GM12864 (cell line): ENCODE data around the gene IRX1.

Experiments used
- DNase-seq: peaks from one replicate; pipeline ENCODE4 v3.0.0-alpha.2; 2011; ENCODE audit warnings: low read depth
- H3K4me3 ChIP-seq: 2 replicates; pipeline ENCODE4 v1.5.1; 2011; ENCODE audit warnings: mild to moderate bottlenecking, low read depth, low read length, control low read depth
- CTCF ChIP-seq: IDR thresholded peaks from 2 replicates; pipeline ENCODE4 v1.5.1; 2011; ENCODE audit warnings: low read depth, mild to moderate bottlenecking, moderate library complexity, low read length, control low read depth, inconsistent platforms; ENCODE audit errors: missing control alignments

Gene IRX1

GRCh38 chr5:3625626-3626025 lies 30.0 kb downstream of the IRX1 start:
- no peak for TF ChIP-seq CTCF
- no peak overlapping the region for H3K4me3 ChIP-seq
- DNase-seq = no peak

DNA sequence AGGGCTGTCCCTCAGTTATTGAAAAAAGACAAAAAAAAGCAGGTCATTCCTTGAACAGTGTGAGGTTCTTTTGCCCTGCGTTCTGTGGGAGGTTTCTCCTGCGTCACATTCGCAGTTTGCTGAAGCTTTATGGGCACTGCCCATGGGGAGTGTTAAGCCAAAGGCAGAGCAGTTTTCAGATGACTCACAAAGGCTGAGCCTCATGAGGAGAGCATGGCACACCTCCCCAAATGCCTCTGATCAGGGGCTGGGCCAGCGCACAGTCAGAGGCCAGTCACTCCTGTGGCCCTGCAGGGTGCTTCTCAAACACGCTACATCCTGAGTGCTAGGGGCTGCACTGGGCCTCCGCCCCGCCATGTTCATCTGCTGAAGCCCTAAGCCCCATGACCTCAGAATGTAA lies 38.4 kb downstream of the IRX1 start:
- TF ChIP-seq CTCF = no peak
- H3K4me3 ChIP-seq = no peak overlapping the region
- DNase-seq = no peak

GRCh38 chr5:3639175-3639574 lies 43.5 kb downstream of the IRX1 start:
- TF ChIP-seq CTCF = no peak
- H3K4me3 ChIP-seq = no peak overlapping the region
- no peak for DNase-seq

DNA sequence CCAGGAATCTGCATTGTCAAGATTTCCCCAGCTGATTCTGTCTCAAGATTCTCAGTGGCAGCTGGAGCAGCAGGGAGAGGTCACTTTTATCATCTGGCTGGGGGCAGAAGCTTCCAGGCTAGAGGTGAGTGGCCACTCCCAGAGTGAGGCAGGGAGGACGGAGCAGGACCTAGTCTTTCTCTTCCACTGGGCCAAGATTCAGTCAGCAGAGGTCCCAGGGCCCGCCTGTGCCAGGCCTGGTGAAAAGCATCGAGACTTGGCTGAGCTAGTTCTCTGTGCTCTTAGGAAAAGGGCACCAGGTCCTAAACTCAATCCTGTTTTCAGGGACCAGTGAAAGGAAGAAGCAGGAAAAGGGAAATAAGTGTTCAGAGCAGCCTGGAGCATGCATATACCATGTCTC lies 46.6 kb downstream of the IRX1 start:
- TF ChIP-seq CTCF = no peak
- DNase-seq = no peak

DNA sequence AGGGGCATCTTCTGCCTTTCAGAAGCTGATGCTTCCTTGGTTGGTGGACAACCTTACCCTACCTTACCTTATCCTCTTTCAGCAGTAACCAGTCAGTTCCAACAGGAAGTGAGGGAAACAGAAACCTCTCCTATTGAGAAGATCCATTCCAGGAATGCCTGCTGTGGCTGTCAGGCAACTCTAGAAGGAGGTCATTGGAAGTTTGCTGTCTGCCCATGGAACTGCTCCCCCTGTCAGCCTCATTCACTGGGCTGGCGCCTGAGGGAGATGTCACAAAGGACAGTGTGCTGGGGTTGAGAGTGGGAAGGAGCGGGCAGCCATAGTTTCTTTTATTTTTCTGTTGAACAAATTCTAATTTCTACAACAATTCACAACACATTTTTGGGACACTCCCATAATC lies 54.7 kb downstream of the IRX1 start:
- DNase-seq = no peak
- no peak overlapping the region for H3K4me3 ChIP-seq
- no peak for TF ChIP-seq CTCF

More for the DNA sequence above, 46.6 kb downstream of the IRX1 start:
- no peak overlapping the region for H3K4me3 ChIP-seq

DNA sequence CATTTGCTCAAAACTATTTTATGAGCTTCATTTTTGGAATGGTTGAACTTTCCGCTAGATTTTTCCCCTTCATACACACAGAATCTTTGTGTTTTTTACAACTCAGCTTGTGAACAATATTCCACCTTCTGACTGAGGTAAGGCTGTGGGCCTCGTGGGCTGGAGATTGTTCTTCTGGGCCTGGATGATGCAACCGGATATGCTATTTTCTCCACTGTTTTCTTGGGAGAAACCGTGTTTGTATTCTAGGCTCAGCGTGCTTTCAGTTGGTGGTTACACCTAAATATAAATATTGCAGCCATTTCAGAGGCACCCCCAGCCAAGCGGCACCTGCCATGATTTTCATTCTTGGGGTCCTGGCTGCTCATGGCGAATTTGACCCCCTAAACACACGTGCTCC lies 55.2 kb downstream of the IRX1 start:
- no peak for DNase-seq
- TF ChIP-seq CTCF = no peak
- H3K4me3 ChIP-seq = no peak overlapping the region
